Thymus (tissue), 11 donors: ENCODE results near the gene FZR1. TPM values are rescaled to one million over a fixed set of nuclear protein-coding genes. Genes with fewer than 3 reads are reported as not detected.
"Not testable (repeated sequence)": the region's sequence is repeated elsewhere in the genome, so short reads cannot be mapped to it uniquely, and the experiment has no call there.

Source experiments
- DNase-seq, 9 donors: peaks; one replicate each; pipeline ENCODE4 v3.0.0-alpha.2; 2013; ENCODE audit warnings: low spot score in 9 of 9, low read depth in 6 of 9, missing footprints in 1 of 9
- H3K27ac ChIP-seq, 2 donors: one replicate each; pipeline ENCODE4 v1.5.1; 2013; ENCODE audit warnings: control low read depth in 1 of 2, low read depth in 1 of 2, low read length in 1 of 2, mild to moderate bottlenecking in 1 of 2, moderate library complexity in 1 of 2
- H3K27me3 ChIP-seq, 2 donors: one replicate each; pipeline ENCODE4 v1.5.1; 2013; ENCODE audit warnings: low read length in 1 of 2; ENCODE audit not compliant: control insufficient read depth in 2 of 2, insufficient read depth in 1 of 2
- H3K36me3 ChIP-seq, 2 donors: one replicate each; pipeline ENCODE4 v1.5.1; 2013; ENCODE audit warnings: low read length in 1 of 2, mild to moderate bottlenecking in 1 of 2, moderate library complexity in 1 of 2; ENCODE audit not compliant: control insufficient read depth in 2 of 2, insufficient read depth in 2 of 2
- H3K4me1 ChIP-seq, 2 donors: one replicate each; pipeline ENCODE4 v1.5.1; 2013; ENCODE audit warnings: low read length in 2 of 2; ENCODE audit not compliant: control insufficient read depth in 2 of 2, insufficient read depth in 2 of 2
- H3K4me3 ChIP-seq, 2 donors: one replicate each; pipeline ENCODE4 v1.5.1; 2013; ENCODE audit warnings: low read length in 2 of 2, control low read depth in 1 of 2, mild to moderate bottlenecking in 1 of 2
- H3K9me3 ChIP-seq, 2 donors: one replicate each; pipeline ENCODE4 v1.5.1; 2013; ENCODE audit warnings: low read length in 1 of 2, mild to moderate bottlenecking in 1 of 2; ENCODE audit not compliant: control insufficient read depth in 2 of 2, insufficient read depth in 1 of 2
- WGBS: extraction: QIAGEN DNeasy Blood & Tissue Kit; methylation state at CpG from one replicate; pipeline ENCODE4 v1.1.7; 2013; 5-methylcytosine and 5-hydroxymethylcytosine counted together
- polyA plus RNA-seq: library from polyadenylated mRNA; stranded (reverse); fragments of 200-250 nt; gene quantifications from one replicate; pipeline ENCODE4 v1.2.3, GENCODE V29; 2013
- total RNA-seq: library from RNA; stranded (reverse); fragments of 120-200 nt; gene quantifications from one replicate; pipeline ENCODE4 v1.2.4, GENCODE V29; 2013
- donor health status: healthy.

Gene FZR1
- total and polyA plus RNA-seq, 2 donors, result 18.6 to 26.2 TPM

- no peaks in the 10 kb centered on the region for H3K27me3 ChIP-seq
- H3K4me1 ChIP-seq, result peaks cover 7 to 17% of the 10 kb centered on the region in 2 donors
- H3K27ac ChIP-seq, result no peak overlapping the region
- peaks cover 17 to 41% of the 10 kb centered on the region in 2 donors for H3K36me3 ChIP-seq
- H3K9me3 ChIP-seq, result peaks cover 1 to 10% of the 10 kb centered on the region in 2 donors
- DNase-seq, result no peak
- no peak overlapping the region for H3K4me3 ChIP-seq
- WGBS, result 98% methylated on average over 60 of the region's 60 CpGs
Observed at GRCh38 chr19:3577723-3578344, 71.7 kb downstream of the FZR1 start.

GRCh38 chr19:3578390-3578789 lies 72.3 kb downstream of the FZR1 start:
- H3K27ac ChIP-seq, result no peak overlapping the region
- H3K9me3 ChIP-seq, result peaks cover 1 to 10% of the 10 kb centered on the region in 2 donors
- 95% methylated on average over 17 of the region's 17 CpGs for WGBS
- H3K36me3 ChIP-seq, result peaks cover 17 to 41% of the 10 kb centered on the region in 2 donors
- H3K4me1 ChIP-seq, result peaks cover 6 to 16% of the 10 kb centered on the region in 2 donors
- no peak overlapping the region for H3K4me3 ChIP-seq
- DNase-seq, result no peak
- H3K27me3 ChIP-seq, result peaks cover 0 to 3% of the 10 kb centered on the region in 2 donors

GRCh38 chr19:3580156-3580934 lies 74.2 kb downstream of the FZR1 start:
- H3K27ac ChIP-seq, result no peak overlapping the region
- H3K4me1 ChIP-seq, result peaks cover 0 to 9% of the 10 kb centered on the region in 2 donors
- no peak overlapping the region for H3K4me3 ChIP-seq
- DNase-seq, result no peak
- 86% methylated on average over 11 of the region's 11 CpGs for WGBS
- H3K9me3 ChIP-seq, result no peaks in the 10 kb centered on the region
- H3K36me3 ChIP-seq, result peaks cover 11 to 34% of the 10 kb centered on the region in 2 donors
- H3K27me3 ChIP-seq, result peaks cover 8 to 16% of the 10 kb centered on the region in 2 donors

- H3K27ac ChIP-seq, H3K4me1 ChIP-seq, H3K9me3 ChIP-seq, H3K4me3 ChIP-seq, DNase-seq: not testable (repeated sequence)
- Histone ChIP-seq H3K27me3 (peaks cover 14 to 31% of the 10 kb centered on the region in 2 donors), H3K36me3 (peaks cover 0 to 20% of the 10 kb centered on the region in 2 donors)
- 88% methylated on average over 4 of the region's 4 CpGs for WGBS
Observed at GRCh38 chr19:3581792-3582191, 75.7 kb downstream of the FZR1 start.

- DNase-seq, H3K4me1 ChIP-seq, H3K36me3 ChIP-seq, H3K4me3 ChIP-seq, H3K9me3 ChIP-seq, H3K27ac ChIP-seq: not testable (repeated sequence)
- H3K27me3 ChIP-seq, result peaks cover 14 to 34% of the 10 kb centered on the region in 2 donors
- WGBS, result 98% methylated on average over 15 of the region's 15 CpGs
Observed at GRCh38 chr19:3584036-3584802, 78.1 kb downstream of the FZR1 start.

- 2% methylated on average over 84 of the region's 84 CpGs for whole genome bisulfite sequencing
- peaks cover 3 to 5% of the 10 kb centered on the region in 2 donors for H3K4me1 ChIP-seq
- H3K9me3 ChIP-seq, result peaks cover 0 to 15% of the 10 kb centered on the region in 2 donors
- no peak for DNase-seq
- H3K36me3 ChIP-seq, result no peaks in the 10 kb centered on the region
- H3K27ac ChIP-seq, result no peak within 1 kb of the TSS
- H3K27me3 ChIP-seq, result peaks cover 14 to 34% of the 10 kb centered on the region in 2 donors
- peak within 1 kb of the TSS in 1 of 2 donors; percentile 42 for H3K4me3 ChIP-seq
Observed at GRCh38 chr19:3585301-3586126, 79.4 kb downstream of the FZR1 start, which contains the start of gene GIPC3. Gene GIPC3, plus strand, starts transcription at chr19:3585478. Its CDS starts 120 bp downstream, at chr19:3585598.

GRCh38 chr19:3586127-3586626 lies 80.1 kb downstream of the FZR1 start:
- peak in 2 of 9 donors; percentile 44 to 52 for DNase-seq
- Histone ChIP-seq H3K4me1 (peaks cover 3 to 5% of the 10 kb centered on the region in 2 donors), H3K4me3 (peak overlapping the region in 1 of 2 donors; percentile 42), H3K27ac (no peak overlapping the region), H3K36me3 (no peaks in the 10 kb centered on the region), H3K27me3 (peaks cover 14 to 34% of the 10 kb centered on the region in 2 donors), H3K9me3 (peaks cover 0 to 22% of the 10 kb centered on the region in 2 donors)
- 34% methylated on average over 16 of the region's 16 CpGs for WGBS

- no peak for DNase-seq
- Histone ChIP-seq H3K9me3 (peaks cover 0 to 28% of the 10 kb centered on the region in 2 donors), H3K4me3 (no peak overlapping the region), H3K4me1 (peaks cover 3 to 5% of the 10 kb centered on the region in 2 donors), H3K36me3 (no peaks in the 10 kb centered on the region), H3K27me3 (peaks cover 14 to 34% of the 10 kb centered on the region in 2 donors), H3K27ac (no peak overlapping the region)
- 91% methylated on average over 31 of the region's 31 CpGs for WGBS
Observed at GRCh38 chr19:3586707-3587346, 80.7 kb downstream of the FZR1 start.
